GM19099 (cell line): ENCODE measurements around the gene GARIN6.

Experiments used
- POLR2A ChIP-seq: IDR thresholded peaks from 3 replicates; pipeline ENCODE4 v1.6.1; 2011; ENCODE audit warnings: low read depth; ENCODE audit not compliant: insufficient read length; ENCODE audit errors: extremely low read depth

Gene GARIN6

DNA sequence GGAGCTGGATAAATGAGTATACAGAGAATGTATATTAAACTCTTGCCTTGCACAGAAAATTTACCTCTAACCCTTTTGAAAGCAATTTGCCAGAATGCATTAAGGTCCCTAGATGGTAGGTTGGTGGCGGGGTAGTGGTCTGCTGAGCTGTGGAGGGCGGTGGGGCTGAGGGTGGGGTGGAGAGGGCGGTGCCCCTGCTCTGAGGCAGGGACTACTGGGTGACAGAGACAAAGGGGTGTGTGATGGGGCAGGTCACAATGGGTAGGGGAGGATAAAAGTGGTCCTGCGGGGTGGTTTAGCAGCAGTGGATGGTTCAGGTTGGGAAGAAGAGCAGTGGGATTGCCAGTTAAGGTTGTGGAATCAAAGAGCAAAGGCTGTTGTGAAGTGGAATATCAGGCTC lies at the start of gene GARIN6:
GARIN6 (plus strand) TSS at position 301 of the 400 bp plus-strand sequence. CDS start 422 bp downstream, outside the sequence.
- no peak for TF ChIP-seq POLR2A

DNA sequence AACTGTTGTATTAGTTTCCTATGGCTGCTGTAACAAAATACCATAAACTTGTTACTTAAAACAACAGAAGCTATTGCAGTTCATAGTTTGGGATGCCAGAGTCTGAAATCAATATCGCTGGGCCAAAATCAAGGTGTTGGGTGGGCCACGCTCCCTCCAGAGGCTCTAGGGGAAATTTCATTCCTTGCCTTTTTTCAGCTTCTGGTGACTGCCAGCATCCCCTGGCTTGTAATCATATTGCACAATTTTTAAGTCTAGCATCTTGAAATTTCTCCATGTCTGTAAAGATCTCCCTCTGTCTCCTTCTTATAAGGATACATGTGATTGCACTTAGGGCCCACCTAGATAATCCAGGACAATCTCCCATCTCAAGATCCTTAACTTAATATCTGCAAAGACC lies 48.8 kb upstream of the GARIN6 start:
- TF ChIP-seq POLR2A = no peak

DNA sequence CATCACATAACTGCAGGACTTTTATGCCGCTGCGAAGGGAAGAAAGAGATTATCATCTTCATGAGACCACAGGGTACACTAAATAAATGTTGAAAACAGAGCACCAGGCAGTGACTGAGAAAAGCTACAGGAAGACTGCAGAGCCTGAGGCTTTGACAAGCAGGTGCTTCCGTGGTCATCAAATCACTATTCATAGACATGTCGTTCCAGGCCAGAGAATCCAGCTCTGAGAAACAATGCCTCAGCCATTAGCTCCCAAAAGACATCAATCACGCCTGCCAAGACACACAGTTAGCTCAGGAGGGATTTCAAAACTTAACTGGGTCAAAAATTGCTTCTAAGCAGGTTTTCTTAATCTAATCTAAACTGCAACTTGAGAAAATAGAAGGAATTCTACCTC lies 47.2 kb upstream of the GARIN6 start:
- TF ChIP-seq POLR2A = no peak

DNA sequence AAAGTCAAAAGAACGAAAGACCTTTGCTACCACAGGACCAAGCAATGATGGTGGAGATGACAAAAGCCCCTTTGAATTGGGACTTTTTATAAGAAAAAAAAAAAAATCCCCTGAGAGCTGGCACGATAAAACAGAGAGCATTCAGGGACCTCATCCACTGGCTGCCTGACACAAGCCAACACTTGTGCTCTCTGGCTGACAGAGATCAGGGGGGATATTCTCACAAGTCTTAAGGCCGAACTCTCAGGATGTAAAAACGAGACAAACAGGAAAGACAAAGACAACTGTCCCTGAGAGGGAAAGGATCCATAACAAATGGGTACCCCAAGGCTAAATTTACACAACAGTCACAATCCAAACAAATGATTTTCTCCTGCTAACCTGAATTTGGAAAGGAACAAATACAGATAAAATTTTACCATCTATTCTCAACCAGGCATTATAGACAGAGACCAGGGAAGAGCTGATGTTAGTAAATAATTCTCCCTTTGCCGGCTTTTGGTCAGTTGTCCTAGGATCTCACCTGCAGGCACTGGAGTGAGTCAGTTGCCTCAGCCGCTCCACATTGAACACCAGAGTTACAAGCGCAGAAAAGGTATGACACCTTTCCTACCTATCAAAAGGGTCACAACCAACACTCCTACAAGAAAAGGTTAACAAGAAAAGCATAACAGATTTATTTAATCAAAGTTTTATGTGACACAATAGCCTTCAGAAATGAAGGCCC lies 37.9 kb upstream of the GARIN6 start:
- TF ChIP-seq POLR2A = no peak

DNA sequence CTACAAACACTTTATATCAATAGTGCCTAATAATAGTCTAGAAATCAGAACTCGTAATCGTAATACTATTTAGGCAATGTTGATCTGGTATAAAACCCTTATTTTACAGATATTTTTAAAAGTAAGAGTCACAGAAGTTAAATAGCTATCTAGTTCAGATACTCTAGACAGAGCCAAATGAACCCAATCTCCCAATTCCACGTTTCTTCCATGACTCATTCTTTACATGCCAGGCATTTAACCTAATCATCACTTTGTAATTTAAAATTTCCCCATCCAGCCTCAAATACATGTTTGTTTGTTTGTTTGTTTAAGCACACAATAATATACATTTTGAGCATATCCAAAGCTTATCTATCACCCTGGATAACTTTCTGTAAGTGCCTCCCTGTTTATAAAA lies 36.4 kb upstream of the GARIN6 start:
- no peak for TF ChIP-seq POLR2A

DNA sequence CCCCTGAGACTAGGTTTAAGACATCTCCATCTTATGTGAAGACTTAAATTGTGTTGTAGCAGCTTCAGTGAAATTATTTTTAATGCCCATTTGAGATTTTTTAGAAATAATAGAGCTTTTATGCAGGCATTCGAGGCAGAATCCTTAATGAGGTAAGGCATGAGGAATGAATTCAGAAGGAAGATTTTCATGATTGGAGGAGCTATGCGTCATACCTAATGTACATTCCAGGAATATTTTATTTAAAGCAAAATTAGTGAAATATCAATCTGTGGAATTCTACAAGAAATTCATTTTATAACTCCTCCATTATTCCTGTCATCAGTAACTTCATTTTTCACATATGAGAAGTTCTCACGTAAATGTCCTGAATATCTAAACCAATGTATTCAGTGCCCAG lies 36.0 kb upstream of the GARIN6 start:
- no peak for TF ChIP-seq POLR2A

DNA sequence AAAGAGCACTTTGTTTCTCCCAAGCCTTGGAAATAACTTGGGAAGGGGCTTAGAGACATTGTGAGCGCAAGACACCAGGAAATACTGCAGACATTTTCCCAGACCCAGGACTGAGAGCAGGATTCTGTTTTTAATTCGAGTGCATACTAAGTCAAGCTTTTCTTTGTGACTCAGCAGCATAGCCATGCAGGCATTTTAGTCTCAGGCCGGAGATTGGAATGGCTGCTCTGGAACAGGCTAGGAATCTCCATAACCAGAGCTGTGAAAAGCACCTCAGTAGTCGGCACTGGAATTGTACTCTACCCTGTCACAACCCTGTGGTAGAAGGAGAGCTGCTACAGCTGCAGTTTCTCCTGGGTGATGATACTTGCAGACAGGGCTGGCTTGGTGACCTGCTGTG lies 28.9 kb upstream of the GARIN6 start:
- no peak for TF ChIP-seq POLR2A

DNA sequence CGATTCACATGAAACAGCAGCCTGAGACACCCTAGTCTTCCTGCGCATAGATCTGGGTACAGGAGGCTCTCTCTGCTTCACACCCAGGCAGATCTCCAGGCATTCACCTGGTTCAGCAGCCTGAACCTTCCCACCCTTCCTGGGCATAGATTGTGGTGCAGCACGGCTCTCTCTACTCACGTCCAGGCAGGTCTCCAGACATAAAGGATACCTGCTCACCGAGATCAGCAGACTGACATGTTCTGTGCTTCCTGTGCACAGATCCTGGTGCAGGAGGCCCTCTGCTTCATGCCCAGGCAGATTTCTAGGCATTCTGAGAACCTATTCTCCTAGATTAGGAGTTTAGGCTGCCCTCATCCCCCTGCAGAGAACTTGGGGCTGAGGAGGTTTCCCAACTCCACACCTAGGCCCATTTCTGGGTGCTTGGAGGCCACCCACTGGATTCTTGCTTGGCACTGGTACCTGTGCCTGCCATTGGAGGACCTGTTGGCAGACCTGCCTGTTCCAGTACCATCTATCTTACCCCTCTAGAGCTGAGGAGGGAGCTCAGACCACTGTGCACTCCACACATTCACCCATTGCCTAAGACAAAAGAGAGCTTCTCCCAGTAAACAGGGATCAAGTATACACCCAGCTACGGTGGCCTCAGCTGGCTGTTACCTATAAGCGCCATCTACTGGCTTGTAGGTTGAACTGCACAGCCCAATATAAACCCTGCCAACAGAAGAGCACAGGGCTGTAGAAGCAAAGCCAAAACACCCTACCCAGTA lies 28.0 kb upstream of the GARIN6 start:
- no peak for TF ChIP-seq POLR2A

DNA sequence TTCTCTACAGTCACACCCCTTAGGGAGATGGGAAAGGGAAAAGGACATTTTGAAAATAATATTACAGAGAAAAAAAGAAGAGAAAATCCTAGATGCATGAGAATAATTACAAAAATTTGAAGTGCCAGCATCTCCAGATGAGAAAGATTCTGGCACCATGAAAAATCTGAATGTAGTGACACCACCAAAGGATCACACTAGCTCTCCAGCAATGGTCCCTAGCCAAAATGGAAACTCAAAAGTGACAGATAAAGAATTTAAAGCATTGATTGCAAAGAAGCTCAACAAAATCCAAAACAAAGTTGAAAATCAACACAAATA lies 27.4 kb upstream of the GARIN6 start:
- TF ChIP-seq POLR2A = no peak

DNA sequence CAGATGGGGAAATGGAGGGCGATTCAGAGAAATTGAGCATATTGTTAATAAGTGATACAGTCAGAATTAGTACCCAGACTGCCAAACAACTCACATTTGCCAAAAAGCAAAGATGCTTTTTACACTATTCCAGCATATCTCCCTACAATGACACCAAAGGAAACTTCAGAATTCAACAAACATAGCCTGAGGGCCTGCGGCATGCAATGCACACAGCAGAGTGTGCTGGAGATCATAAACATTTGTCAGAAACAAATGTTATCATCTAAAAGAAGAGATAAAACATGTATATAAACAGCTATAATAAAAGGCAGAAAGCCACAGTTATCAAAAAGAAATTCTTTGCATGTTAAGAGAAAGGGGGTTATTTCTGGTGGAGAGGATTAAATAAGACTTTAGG lies 20.1 kb upstream of the GARIN6 start:
- no peak for TF ChIP-seq POLR2A

DNA sequence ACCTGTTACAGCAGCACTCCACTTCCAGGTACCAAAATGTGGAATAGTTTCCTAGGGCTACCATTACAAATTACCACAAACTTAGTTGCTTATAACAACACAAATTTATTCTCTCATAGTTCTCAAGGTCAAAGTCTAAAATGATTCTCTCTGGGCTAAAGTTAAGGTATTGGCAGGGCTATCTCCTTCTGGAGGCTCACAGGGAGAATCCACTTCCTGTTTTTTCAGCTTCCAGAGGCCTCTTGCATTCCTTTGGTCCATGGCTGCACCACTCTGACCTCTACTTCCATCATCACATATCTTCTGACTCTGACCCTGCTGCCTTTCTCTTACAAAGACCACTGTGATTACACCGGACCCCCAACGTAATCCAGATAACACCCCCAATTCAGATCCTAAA lies 2.9 kb upstream of the GARIN6 start:
- TF ChIP-seq POLR2A = no peak

DNA sequence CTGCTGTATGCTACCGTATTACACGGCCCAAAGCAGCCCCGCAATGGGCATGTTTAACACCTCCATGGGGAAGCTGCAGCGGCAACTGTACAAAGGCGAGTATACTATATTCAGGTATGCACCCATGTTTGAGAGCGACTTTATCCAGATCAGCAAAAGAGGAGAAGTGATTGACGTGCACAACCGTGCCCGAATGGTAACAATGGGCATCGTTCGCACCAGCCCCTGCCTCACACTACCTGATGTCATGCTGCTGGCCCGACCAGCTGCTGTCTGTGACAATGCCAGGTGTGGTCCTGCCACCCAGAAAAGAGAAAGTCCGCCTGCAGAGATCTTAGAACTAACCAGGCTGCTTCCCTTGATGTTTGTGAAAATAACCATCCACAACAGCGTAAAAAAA lies 630 bp downstream of the GARIN6 start:
- no peak for TF ChIP-seq POLR2A

DNA sequence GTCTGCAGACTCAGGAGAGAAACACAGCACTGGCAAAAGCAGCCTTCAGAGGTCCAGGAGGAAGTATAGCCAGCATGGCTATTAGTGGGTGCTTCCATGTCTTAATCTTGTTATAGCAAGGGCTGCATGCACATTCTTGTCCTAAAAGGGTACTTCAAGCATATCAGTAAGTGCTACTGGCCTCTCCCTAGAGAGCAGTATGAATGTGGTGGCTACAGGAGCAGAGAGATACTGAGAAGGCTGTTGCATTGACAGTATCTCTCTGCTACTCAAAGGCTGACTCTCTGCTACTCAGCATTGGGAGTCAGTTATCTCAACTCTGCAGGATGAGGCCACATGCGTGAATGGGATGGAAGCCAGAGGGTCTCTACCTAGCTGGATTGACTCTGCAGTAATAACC lies 2.0 kb downstream of the GARIN6 start:
- TF ChIP-seq POLR2A = no peak

DNA sequence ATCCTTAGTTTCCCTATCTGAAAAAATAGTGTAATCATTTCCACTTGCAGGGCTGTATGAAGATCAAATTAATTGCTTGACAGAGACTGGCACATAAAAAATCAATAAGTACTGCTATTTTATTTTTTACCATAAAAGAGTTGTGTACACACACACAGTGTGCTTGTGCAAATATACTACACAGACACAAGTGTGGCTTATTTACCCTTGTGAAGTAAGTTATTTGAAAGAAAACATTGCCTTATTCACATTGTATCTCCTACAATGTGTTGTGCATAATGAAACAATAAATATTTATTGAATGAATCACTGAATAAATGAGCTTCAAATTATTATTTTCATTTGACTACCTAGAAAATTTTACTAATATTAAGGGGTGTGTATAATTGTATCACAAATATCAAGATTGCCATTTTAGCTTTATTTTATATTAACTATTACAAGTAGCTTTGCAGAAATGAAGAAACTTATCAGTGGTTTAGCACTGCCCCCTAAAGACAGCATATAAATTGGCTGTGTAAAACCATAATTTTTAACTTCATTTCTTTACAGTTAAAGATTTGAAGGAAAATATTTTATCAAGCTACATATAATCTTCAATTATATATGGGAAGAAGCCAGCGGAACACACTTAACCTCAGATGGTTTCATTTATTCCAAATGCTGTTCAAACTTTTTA lies 11.3 kb downstream of the GARIN6 start:
- TF ChIP-seq POLR2A = no peak

DNA sequence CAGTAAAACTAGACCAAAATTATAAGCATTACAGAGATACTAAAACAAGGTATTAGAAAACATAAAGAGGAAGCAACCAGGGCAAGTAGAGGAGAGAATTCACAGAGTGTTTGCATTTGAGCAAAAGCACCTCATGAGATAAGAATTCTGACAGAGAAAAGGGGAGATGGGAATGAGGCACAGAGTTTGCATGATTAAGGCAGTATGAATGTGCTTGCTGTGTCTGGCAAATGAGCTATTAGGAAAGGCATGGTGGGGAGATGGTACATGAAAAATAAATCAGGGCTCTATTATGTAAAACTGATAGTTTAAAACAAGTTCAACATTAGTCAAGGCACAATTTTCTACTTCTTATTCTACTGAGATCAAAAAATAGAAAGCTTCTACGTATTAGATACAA lies 23.1 kb downstream of the GARIN6 start:
- no peak for TF ChIP-seq POLR2A

DNA sequence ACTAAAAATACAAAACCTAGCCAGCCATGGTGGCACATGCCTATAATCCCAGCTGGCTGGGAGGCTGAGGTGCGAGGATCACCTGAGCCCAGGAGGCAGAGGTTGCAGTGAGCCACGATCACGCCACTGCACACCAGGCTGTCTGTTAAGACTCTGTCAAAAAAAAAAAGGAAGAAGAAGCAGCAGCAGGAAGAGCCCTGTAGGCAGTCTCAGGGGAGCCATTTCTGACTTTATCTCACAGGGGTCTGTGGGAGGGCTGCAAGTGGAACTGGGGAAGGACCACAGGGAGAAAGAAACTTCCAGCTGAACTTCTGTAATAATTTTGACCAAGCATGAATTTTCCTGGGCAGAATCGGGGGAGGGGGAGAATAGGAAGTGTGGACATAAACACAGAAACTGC lies 32.7 kb downstream of the GARIN6 start:
- TF ChIP-seq POLR2A = no peak
